K562 (cell line): Measurements from ENCODE around the gene ABLIM1.

Experiments used
- CHAMP1 ChIP-seq: fragments of 450-650 bp; IDR thresholded peaks from 2 replicates; pipeline ENCODE4 v1.6.1; 2016; ENCODE audit warnings: mild to moderate bottlenecking
- RERE ChIP-seq: sonication (generic); formaldehyde crosslinking; IDR thresholded peaks from 2 replicates; pipeline ENCODE4 v1.8.0; 2023; ENCODE audit warnings: missing genetic modification reagents, mild to moderate bottlenecking, borderline replicate concordance

GRCh38 chr10:114576716-114577115 lies 81.4 kb downstream of the ABLIM1 start:
- no peak for TF ChIP-seq CHAMP1
- TF ChIP-seq RERE (CRISPR knock-in tag): no peak
